Endothelial cell of umbilical vein (primary cell): ENCODE measurements around the gene MROH7. TPM values are rescaled to one million over a fixed set of nuclear protein-coding genes. Genes with fewer than 3 reads are reported as not detected.

Experiments
- BruUV-seq: library from RNA; stranded (reverse); fragments of 400-500 nt; replicated peaks from 2 replicates; lab custom pipeline; 2021; lab: Mats Ljungman, UMichigan
- CTCF ChIA-PET: fragments of 300-600, 350-600 bp; sonication (Branson Sonifier 250); formaldehyde crosslinking; loops from one replicate; lab custom pipeline; 2021; ENCODE audit warnings: antibody characterized with exemption, inconsistent platforms; lab: Charles Lee
- POLR2A ChIA-PET: fragments of 300-600, 350-600 bp; sonication (Branson Sonifier 250); formaldehyde crosslinking; loops from one replicate; lab custom pipeline; 2021; ENCODE audit warnings: antibody characterized with exemption, inconsistent platforms; lab: Charles Lee
- DNase-seq: peaks from one replicate; pipeline ENCODE4 v3.0.0-alpha.2; 2011; ENCODE audit warnings: low read depth, low spot score
- FAIRE-seq: peaks from 2 replicates; lab custom pipeline; 2011; peaks lifted over from hg19 to GRCh38; lab: Jason Lieb, UNC
- H2AFZ ChIP-seq: 2 replicates; pipeline ENCODE4 v1.6.0; 2012; ENCODE audit warnings: low read depth, low read length, control low read depth, inconsistent platforms
- H3K27ac ChIP-seq: 2 replicates; pipeline ENCODE4 v1.5.1; 2011; ENCODE audit warnings: low read depth, mild to moderate bottlenecking, control low read depth, low read length, moderate library complexity; ENCODE audit not compliant: insufficient read depth
- H3K27me3 ChIP-seq, 2 experiments: 2 replicates each; pipeline versions ENCODE4 v1.6.0 to v1.6.1; 2011; ENCODE audit warnings: low read length in 2 of 2, mixed read lengths in 1 of 2; ENCODE audit not compliant: control insufficient read depth in 2 of 2, insufficient read depth in 2 of 2
- H3K36me3 ChIP-seq, 2 experiments: 2 replicates in 1 of 2; 3 replicates in 1 of 2; pipeline ENCODE4 v1.5.1; 2011; ENCODE audit warnings: low read length in 2 of 2, mild to moderate bottlenecking in 1 of 2, moderate library complexity in 1 of 2; ENCODE audit not compliant: control insufficient read depth in 2 of 2, insufficient read depth in 2 of 2; ENCODE audit errors: extremely low read depth in 1 of 2
- H3K4me1 ChIP-seq: 3 replicates; pipeline ENCODE4 v1.5.1; 2011; ENCODE audit warnings: mild to moderate bottlenecking, low read length; ENCODE audit not compliant: control insufficient read depth, insufficient read depth; ENCODE audit errors: extremely low read depth
- H3K4me2 ChIP-seq: 2 replicates; pipeline ENCODE4 v1.6.1; 2011; ENCODE audit warnings: low read length, control low read depth, mixed read lengths; ENCODE audit not compliant: insufficient read depth
- H3K4me3 ChIP-seq, 3 experiments: fragments of 200-600 bp in 1 of 3; sonication (generic), shearing (Covaris generic) in 1 of 3; replicated peaks in 1 of 3; 2 replicates each; pipeline ENCODE4 v1.5.1; 2011 to 2016; ENCODE audit warnings: control low read depth in 3 of 3, low read length in 3 of 3, mild to moderate bottlenecking in 2 of 3, inconsistent platforms in 1 of 3, low read depth in 1 of 3, moderate library complexity in 1 of 3; ENCODE audit not compliant: insufficient read depth in 1 of 3
- H3K79me2 ChIP-seq: 2 replicates; pipeline ENCODE4 v1.6.0; 2012; ENCODE audit warnings: low read length, inconsistent platforms; ENCODE audit not compliant: control insufficient read depth, insufficient read depth
- H3K9ac ChIP-seq: replicated peaks from 2 replicates; pipeline ENCODE3; 2011; ENCODE audit warnings: low read length, control low read depth; ENCODE audit not compliant: insufficient read depth; ENCODE audit errors: extremely low read depth
- H3K9me1 ChIP-seq: replicated peaks from 3 replicates; pipeline ENCODE4 v1.6.0; 2011; ENCODE audit warnings: mild to moderate bottlenecking, low read length; ENCODE audit not compliant: control insufficient read depth, insufficient read depth; ENCODE audit errors: extremely low read depth
- H3K9me3 ChIP-seq: replicated peaks from 2 replicates; pipeline ENCODE4 v1.5.1; 2012; ENCODE audit warnings: low read length, inconsistent platforms; ENCODE audit not compliant: control insufficient read depth, insufficient read depth
- H4K20me1 ChIP-seq: replicated peaks from 2 replicates; pipeline ENCODE3; 2011; ENCODE audit warnings: mild to moderate bottlenecking, low read length; ENCODE audit not compliant: control insufficient read depth, insufficient read depth; ENCODE audit errors: extremely low read depth
- EZH2 ChIP-seq: IDR thresholded peaks from 2 replicates; pipeline ENCODE4 v1.6.1; 2012; ENCODE audit warnings: borderline replicate concordance, low read depth, mild to moderate bottlenecking, moderate library complexity, low read length, inconsistent platforms; ENCODE audit not compliant: severe bottlenecking
- GATA2 ChIP-seq: IDR thresholded peaks from 2 replicates; pipeline ENCODE4 v1.7.0; 2011; ENCODE audit warnings: low read depth, mild to moderate bottlenecking, moderate library complexity, mixed read lengths, low read length; ENCODE audit not compliant: insufficient read length, insufficient read depth
- JUN ChIP-seq: IDR thresholded peaks from 2 replicates; pipeline ENCODE4 v1.6.1; 2011; ENCODE audit warnings: borderline replicate concordance, low read depth; ENCODE audit not compliant: insufficient read length, insufficient read depth
- MYC ChIP-seq: IDR thresholded peaks from one replicate; pipeline ENCODE4 v1.6.1; 2011; ENCODE audit warnings: mild to moderate bottlenecking, low read depth, low read length
- POLR2A ChIP-seq: IDR thresholded peaks from 2 replicates; pipeline ENCODE4 v1.6.1; 2012; ENCODE audit warnings: low read depth, mild to moderate bottlenecking, control low read depth, low read length
- POLR2AphosphoS5 ChIP-seq: IDR thresholded peaks from 2 replicates; pipeline ENCODE4 v1.6.1; 2012; ENCODE audit warnings: low read depth, mild to moderate bottlenecking, control low read depth, low read length, moderate library complexity; ENCODE audit not compliant: insufficient read depth
- dilution Hi-C: fragments of 300-500 bp; cut with MboI; formaldehyde crosslinking; loops from one replicate; pipeline ENCODE4 v1.15.0; 2019; ENCODE audit warnings: low sequenced_read_pairs; ENCODE audit not compliant: extremely low pct_ligation_motif_present
- intact Hi-C: fragments of 100-400 bp; cut with micrococcal nuclease; formaldehyde crosslinking; loops from one replicate; pipeline ENCODE4 v1.10.0; 2022
- polyA plus RNA-seq, 4 experiments: library from polyadenylated mRNA; depleted of rRNA in 3 of 4; stranded (reverse) in 3 of 4; unstranded in 1 of 4; fragments of >200 nt; gene quantifications; 2 replicates each; pipeline versions ENCODE4 v1.2.1 to v1.2.3, GENCODE V29; 2011 to 2012; ENCODE audit warnings: missing spikeins in 1 of 4
- total RNA-seq: library from RNA; stranded (reverse); gene quantifications from 2 replicates; pipeline ENCODE4 v1.2.3, GENCODE V29; 2021
- TF ChIP-seq, protein P1 (sequence below), 2 donors: IDR thresholded peaks; 1 replicate in 1 of 2; 2 replicates in 1 of 2; pipeline ENCODE4 v1.5.1; 2011; ENCODE audit warnings: low read length in 2 of 2, mild to moderate bottlenecking in 2 of 2, moderate library complexity in 2 of 2, control low read depth in 1 of 2, inconsistent platforms in 1 of 2, low read depth in 1 of 2; ENCODE audit not compliant: insufficient read depth in 1 of 2; ENCODE audit errors: extremely low read depth in 1 of 2
- TF ChIP-seq, protein P2 (sequence below): IDR thresholded peaks from 2 replicates; pipeline ENCODE4 v1.6.1; 2011; ENCODE audit not compliant: insufficient read depth, insufficient read length

The MROH7 gene
- total and polyA plus RNA-seq, 2 donors (not counting 3 experiments of a cell fraction or from before 2014, with no cell fraction given) = 0.06 to 0.24 TPM

DNA sequence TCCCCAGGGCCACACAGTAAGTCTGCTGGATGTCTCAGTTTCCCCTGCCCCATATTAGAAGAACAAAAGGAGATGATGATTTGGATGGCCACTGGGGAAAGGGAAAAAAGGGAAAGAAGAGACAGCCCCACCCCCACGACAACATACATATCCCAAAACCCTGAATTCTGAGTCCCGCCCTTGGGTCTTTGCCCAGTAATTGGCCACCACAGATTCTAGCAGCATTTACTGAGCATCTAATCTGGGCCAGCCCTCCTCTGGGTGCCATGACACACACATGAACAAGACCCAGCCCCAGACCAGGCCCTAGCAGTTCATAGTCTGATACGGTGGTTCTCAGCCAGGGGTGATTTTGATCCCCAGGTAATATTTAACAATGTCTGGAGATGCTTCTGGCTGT, 68.8 kb downstream of the MROH7 start:
- BruUV-seq = no TSS peak
- Histone ChIP-seq H3K9ac (no peak overlapping the region), H3K9me3 (no peaks in the 10 kb centered on the region), H3K4me3 (no peak overlapping the region), H3K27ac (no peak overlapping the region), H4K20me1 (no peaks in the 10 kb centered on the region), H3K79me2 (no peaks in the 10 kb centered on the region), H3K27me3 (peaks cover 0 to 2% of the 10 kb centered on the region in 2 experiments), H3K4me2 (no peak overlapping the region), H3K4me1 (peaks cover 1% of the 10 kb centered on the region), H2AFZ (no peak overlapping the region), H3K9me1 (no peaks in the 10 kb centered on the region), H3K36me3 (no peaks in the 10 kb centered on the region)
- TF ChIP-seq EZH2 (no peak), POLR2A (no peak), MYC (no peak), JUN (no peak)
- TF ChIP-seq, protein P1, sequence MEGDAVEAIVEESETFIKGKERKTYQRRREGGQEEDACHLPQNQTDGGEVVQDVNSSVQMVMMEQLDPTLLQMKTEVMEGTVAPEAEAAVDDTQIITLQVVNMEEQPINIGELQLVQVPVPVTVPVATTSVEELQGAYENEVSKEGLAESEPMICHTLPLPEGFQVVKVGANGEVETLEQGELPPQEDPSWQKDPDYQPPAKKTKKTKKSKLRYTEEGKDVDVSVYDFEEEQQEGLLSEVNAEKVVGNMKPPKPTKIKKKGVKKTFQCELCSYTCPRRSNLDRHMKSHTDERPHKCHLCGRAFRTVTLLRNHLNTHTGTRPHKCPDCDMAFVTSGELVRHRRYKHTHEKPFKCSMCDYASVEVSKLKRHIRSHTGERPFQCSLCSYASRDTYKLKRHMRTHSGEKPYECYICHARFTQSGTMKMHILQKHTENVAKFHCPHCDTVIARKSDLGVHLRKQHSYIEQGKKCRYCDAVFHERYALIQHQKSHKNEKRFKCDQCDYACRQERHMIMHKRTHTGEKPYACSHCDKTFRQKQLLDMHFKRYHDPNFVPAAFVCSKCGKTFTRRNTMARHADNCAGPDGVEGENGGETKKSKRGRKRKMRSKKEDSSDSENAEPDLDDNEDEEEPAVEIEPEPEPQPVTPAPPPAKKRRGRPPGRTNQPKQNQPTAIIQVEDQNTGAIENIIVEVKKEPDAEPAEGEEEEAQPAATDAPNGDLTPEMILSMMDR (IDR thresholded peaks at IDR 0.05; ENCODE audit: extremely low read depth in 1 of 2, insufficient read depth in 1 of 2, low read depth in 1 of 2, low read length in 2 of 2) = no peak
- FAIRE-seq (no peak), DNase-seq (no peak)
- intact Hi-C loops (no loop called here), dilution Hi-C loops (no loop called here)
- CTCF ChIA-PET = no interaction called here
- POLR2A ChIA-PET = no interaction called here

DNA sequence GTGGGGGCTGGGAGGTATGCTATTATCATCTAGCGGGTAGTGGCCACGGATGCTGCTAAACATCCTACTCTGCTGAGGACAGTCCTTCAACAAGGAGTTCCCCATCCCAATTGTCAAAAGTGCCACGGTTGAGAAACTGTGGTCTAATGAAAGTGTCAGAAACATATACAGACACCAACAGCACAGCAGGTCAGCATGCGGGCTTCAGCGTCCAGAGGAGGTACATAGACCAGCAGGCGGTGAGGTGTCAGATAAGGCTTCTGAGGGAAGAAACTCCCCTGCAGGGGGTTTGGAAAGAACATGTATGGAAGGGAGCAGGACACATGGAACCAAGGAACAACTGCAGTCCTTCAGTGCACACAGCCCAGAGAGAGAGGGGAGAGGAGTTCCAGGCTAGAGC, 69.3 kb downstream of the MROH7 start:
- Histone ChIP-seq H2AFZ (no peak overlapping the region), H3K9me1 (no peaks in the 10 kb centered on the region), H3K27me3 (peaks cover 0 to 2% of the 10 kb centered on the region in 2 experiments), H4K20me1 (no peaks in the 10 kb centered on the region), H3K4me3 (no peak overlapping the region), H3K79me2 (peaks cover 1% of the 10 kb centered on the region), H3K4me2 (no peak overlapping the region), H3K36me3 (no peaks in the 10 kb centered on the region), H3K27ac (no peak overlapping the region), H3K4me1 (peaks cover 2% of the 10 kb centered on the region), H3K9me3 (no peaks in the 10 kb centered on the region), H3K9ac (no peak overlapping the region)
- DNase-seq = no peak
- POLR2A ChIA-PET = no interaction called here
- BruUV-seq = no TSS peak
- intact Hi-C loops (no loop called here), dilution Hi-C loops (no loop called here)
- CTCF ChIA-PET = no interaction called here
- no peak for FAIRE-seq
- TF ChIP-seq GATA2 (no peak), POLR2AphosphoS5 (no peak), MYC (no peak), POLR2A (no peak), JUN (no peak)
- TF ChIP-seq, protein P2, sequence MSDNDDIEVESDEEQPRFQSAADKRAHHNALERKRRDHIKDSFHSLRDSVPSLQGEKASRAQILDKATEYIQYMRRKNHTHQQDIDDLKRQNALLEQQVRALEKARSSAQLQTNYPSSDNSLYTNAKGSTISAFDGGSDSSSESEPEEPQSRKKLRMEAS = no peak
